NB4 (cell line): ENCODE results near the gene LMNTD2.

Experiments used
- POLR2A ChIP-seq: IDR thresholded peaks from 2 replicates; pipeline ENCODE4 v1.6.1; 2011; ENCODE audit warnings: mild to moderate bottlenecking; ENCODE audit not compliant: insufficient read length; ENCODE audit errors: extremely low read depth
- TF ChIP-seq, protein P1 (sequence below): IDR thresholded peaks from one replicate; pipeline ENCODE4 v1.5.1; 2012; ENCODE audit warnings: low read depth, low read length

DNA sequence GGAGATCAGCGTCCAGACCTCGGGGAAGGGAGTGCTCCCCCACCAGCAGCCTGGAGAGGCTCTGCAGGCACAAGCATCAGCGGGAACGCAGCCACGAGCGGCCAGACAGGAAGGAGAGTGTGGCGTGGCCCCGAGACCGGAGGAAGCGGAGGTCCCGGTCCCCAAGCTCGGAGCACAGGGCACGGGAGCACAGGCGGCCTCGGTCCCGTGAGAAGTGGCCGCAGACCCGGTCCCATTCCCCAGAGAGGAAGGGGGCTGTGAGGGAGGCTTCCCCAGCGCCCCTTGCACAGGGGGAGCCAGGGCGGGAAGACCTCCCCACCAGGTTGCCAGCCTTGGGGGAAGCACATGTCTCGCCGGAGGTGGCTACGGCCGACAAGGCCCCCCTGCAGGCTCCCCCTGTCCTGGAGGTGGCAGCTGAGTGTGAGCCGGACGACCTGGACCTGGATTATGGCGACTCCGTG, 48.3 kb upstream of the LMNTD2 start:
- TF ChIP-seq, protein P1, sequence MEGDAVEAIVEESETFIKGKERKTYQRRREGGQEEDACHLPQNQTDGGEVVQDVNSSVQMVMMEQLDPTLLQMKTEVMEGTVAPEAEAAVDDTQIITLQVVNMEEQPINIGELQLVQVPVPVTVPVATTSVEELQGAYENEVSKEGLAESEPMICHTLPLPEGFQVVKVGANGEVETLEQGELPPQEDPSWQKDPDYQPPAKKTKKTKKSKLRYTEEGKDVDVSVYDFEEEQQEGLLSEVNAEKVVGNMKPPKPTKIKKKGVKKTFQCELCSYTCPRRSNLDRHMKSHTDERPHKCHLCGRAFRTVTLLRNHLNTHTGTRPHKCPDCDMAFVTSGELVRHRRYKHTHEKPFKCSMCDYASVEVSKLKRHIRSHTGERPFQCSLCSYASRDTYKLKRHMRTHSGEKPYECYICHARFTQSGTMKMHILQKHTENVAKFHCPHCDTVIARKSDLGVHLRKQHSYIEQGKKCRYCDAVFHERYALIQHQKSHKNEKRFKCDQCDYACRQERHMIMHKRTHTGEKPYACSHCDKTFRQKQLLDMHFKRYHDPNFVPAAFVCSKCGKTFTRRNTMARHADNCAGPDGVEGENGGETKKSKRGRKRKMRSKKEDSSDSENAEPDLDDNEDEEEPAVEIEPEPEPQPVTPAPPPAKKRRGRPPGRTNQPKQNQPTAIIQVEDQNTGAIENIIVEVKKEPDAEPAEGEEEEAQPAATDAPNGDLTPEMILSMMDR, result no peak
- no peak for TF ChIP-seq POLR2A
